Stimulated activated CD8-positive, alpha-beta memory T cell treated with anti-CD3 and anti-CD28 coated beads, Interleukin-7, amount 100 ng/mL, for 1 hour (primary cell): ENCODE results near the gene NEURL2.
A peak's percentile ranks its signal among the peaks of the same experiment; 100 is the strongest.

Experiments
- DNase-seq, 2 donors: peaks; one replicate each; pipeline ENCODE4 v3.0.0-alpha.2; 2020; ENCODE audit warnings: low read depth in 2 of 2

Gene NEURL2

GRCh38 chr20:45873409-45874103 is 17.5 kb downstream of the NEURL2 start:
- DNase-seq = no peak

DNA sequence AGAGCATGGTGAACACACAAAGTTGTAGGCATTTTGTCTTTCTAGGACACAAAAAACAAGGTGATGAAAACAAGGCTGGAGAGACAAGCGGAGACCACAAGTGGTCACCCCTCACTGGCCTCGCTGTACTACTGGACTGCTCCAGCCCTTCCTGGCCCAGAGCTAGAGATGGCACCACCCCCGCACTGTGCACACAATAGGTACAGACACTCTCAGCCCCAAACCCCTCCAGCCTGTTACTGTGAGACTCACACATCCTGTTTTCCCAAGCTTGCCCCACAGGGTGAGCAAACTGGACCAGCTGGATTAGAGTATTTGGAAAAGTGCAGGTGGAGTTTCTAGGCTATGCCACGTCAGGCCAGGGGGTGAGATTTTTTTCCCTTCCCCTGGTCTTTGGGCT is 18.4 kb downstream of the NEURL2 start:
- DNase-seq = no peak

DNA sequence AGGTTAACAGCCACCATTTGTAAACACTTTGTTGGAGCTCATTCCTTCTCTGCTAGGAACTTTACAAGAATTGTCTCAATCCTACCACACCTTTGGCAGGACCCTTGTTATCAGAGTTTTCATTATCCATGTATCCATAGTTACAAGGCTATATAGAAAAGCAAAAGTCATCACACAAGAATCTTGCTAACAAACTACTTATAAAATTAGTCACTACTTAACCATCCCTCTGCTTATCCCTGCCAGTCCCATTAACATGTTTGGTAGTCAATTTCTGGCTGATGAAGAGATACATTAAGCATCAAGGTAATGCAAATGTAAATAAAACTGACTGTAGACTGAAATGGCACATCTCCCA is 23.2 kb downstream of the NEURL2 start:
- no peak for DNase-seq

DNA sequence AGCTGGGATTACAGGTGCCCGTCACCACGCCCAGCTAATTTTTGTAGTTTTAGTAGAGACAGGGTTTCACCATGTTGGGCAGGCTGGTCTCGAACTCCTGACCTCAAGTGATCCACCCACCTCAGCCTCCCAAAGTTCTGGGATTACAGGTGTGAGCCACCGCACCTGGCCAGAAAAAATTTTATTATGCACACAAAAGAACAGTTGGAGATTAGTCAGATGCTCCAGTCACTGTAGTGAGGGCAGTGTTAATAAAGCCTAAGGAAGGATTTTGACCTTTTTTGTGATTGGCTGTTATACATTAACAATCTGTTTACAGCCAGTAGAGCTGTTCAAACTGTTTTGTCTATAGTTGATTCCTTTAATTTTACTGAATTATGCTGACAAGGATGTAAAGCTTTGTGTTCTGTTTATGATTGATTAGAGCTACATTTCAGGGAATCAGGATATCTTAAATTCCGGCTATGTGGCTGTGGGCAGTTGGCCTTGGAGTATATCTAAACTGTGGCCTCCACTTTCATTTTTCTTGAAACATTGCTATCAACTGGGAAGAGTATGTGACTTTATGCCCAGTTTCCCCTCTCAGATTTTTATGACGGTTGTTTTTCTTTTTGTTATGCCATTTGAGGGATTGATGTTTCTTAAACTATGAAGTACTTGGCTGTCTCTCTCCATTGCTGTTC is 23.7 kb downstream of the NEURL2 start:
- DNase-seq = no peak

DNA sequence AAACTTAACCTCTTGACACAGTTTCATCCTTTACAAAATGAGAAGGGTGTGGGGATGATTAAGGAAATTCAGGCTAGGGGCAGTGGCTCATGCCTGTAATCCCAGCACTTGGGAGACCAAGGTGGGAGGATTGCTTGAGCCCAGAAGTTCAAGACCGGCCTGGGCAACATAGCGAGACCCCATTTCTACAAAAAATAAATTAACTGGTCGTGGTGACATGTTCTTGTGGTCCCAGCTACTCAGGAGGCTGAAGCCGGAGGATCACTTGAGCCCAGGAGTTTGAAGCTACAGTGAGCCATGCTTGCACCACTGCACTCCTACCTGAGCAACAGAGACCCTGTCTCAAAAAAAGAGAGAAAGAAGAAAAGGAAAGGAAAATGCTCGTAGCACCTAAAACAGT is 24.6 kb downstream of the NEURL2 start:
- no peak for DNase-seq

DNA sequence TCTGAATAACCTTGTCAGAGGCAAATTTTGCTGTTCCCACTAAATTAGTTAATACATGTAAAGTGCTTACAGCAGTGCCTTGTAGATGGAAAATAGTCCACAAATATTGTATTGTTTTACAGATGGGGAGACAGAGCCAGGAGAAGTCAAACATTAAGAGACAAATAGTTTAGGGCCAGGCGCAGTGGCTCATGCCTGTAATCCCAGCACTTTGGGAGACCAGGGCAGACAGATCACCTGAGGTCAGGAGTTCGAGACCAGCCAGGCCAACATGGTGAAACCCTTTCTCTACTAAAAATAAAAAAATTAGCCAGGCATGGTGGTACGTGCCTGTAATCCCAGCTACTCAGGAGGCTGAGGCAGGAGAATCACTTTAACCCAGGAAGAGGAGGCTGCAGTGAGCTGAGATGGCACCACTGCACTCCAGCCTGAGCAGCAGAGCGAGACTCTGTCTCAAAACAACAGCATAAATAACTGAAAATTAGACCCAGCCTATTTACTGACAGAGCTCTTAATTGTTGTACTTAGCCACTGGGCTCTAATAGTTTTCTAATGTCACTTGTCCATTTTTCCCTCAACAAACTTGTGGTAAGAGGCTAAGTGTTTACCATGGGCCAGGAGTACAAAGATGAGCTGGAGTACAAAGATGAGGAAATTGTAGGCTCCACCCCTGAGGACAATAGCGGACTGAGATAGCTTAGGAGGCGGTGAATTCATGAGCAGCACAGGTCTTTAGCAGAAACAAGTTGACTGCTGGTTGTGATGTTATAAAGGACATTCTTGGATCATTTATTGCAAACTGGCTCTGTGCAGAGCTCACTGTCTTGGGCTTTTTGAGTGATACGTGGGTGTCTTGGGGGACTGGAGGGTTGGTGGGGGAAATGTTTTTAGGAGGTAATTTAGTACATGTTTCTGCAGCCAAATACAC is 27.2 kb downstream of the NEURL2 start:
- DNase-seq = no peak

DNA sequence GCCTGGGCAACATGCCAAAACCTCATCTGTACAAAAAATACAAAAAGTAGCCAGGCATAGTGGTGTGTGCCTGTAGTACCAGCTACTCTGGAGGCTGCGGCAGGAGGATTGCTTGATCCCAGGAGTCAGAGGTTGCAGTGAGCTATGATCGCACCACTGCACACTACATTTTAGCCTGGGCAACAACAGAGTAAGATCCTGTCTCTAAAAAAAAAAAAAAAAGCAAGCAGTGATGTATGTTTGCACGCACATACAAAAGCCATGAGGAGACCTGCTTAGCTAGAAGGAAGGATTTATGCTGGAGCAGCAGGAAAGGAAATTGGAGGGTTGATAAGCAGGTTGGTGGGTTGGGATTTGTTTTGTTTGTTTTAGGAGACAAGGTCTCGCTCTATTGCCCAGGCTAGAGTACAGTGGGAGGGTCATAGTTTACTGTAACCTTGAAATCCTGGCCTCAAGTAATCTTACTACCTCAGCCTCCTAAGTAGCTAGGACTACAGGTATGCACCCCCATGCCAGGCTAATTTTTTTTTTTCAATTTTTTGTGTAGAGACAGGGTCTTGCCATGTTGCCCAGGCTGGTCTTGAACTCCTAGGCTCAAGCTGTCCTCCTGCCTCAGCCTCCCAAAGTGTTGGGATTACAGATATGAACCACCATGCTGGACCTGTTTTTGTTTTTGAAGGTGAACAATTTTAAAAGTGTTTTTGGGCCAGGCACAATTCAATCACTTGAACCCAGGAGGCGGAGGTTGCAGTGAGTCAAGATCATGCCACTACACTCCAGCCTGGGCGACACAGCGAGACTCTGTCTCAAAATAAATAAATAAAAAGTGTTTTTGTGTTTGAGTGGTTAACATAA is 29.6 kb downstream of the NEURL2 start:
- DNase-seq = no peak

DNA sequence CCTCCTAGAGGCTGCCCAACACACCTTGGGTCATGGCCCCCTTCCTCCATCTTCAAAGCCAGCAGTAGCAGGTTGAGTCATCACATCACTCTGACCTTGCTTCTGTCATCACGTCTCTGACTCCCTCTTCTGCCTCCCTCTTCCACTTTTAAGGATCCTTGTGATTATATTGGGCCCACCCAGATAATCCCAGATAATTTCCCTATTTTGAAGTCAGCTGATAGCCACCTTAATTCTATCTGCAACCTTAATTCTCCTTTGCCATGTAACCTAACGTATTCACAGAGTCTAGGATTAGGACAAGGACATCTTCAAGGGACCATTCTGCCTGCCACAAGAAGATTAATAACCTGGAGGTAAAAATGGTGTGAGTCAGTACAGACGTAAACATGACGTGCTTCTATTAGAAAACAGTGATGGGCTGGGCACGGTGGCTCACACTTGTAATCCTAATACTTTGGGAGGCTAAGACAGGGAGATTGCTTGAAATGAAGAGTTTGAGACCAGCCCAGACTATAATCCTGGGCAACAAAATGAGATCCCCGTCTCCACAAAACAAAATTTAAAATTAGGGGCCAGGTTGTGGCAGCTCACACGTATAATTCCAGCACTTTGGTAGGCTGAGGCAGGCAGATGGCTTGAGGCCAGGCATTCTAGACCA is 30.3 kb downstream of the NEURL2 start:
- DNase-seq = no peak

DNA sequence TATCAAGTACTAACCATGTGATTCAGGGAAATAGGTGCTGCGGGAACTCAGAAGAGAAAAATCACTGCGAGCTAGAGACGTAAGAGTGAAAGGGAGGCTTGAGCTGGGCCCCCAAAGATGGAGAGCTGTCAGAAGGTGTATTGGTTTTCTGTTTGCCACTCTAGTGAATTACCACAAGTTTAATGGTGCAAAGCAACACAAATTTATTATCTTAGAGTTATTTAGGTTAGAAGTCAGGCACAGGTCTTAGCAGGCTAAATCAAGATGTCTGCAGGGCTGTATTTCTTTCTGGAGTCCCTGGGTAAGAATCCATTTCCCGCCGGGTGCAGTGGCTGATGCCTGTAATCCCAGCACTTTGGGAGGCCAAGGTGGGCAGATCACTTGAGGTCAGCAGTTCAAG is 31.1 kb downstream of the NEURL2 start:
- DNase-seq = no peak

DNA sequence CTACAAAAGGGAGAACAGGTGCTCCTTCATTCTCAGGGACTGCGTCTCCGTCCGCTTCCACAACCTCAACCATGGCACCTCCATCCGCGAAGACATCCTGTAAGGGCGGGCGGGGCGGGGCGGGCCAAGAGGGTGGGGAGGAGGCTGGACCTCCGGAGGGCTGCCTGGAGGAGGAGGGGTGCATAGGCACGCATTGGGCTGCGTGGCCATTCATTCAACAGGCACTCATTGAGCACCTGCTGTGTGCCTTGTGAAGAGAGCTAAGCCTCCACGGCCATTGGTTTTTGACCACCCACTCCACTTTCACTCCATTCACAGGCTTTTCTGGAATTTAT is 33.2 kb downstream of the NEURL2 start:
- no peak for DNase-seq

DNA sequence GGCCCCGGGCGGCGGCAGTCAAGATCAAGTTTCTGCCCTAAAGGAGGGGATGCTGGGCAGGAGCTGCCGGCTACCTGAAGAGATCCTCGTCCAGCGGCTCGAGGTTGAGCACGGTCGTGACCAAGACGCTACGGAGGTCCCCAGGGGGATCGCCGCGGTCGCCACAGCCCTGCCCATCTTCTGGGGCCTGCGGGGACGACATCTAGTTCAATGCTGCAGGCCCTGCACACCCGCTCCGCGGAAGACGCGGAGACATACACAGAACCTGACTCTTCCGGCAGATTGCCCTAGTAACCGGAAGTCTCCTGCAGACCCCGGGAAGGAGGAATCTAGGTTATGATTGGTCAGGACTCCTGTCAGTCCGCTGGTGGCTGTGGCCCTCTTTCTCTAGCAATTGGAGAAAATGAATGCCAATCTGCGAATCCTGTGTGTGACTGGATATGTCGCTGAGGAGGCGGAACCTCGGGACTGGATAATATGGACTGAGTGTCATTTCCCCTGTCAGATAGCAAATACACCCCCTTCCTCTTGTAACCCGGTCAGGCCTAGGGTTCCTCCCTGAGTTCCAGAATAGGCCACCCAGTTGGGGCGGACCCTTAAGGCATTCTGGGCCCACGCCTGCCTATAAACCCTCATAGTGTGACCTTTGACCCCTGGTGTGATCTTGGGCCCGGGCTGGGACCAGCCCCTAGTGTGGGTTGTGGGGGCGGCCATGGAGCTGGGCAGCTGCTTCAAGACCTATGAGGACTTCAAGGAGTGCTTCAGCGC is 33.7 kb downstream of the NEURL2 start, which contains the start of the genes ACOT8 and ZSWIM3:
TSS of gene ACOT8 (minus strand) at position 279 of the 768 bp plus-strand sequence. CDS start at position 202, 77 bp downstream.
TSS of gene ZSWIM3 (plus strand) at position 501 of the 768 bp plus-strand sequence. CDS start at position 713, 212 bp downstream.
- DNase-seq = peak; percentile 74 to 79

- DNase-seq = no peak
These were observed 37.5 kb downstream of the NEURL2 start for GRCh38 chr20:45853484-45853883.

GRCh38 chr20:45852326-45852725 is 38.7 kb downstream of the NEURL2 start:
- no peak for DNase-seq

DNA sequence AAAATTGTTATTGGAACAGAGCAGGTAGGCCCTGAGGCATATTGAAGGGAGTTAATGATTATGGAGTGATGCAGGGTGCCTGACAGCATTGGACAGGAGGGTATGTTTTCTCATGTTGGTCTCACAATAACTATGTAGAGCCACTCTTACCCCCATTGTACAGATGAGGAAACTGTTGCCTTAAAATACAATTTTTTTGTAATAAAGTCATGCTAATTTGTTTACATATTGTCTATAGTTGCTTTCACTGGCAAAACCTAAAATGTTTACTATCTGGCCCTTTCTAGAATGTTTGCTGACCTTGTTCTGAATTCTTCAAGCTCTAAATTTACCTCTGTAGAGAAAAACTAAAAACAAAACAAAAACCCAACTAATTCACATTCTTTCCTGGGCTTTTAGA is 39.5 kb downstream of the NEURL2 start:
- no peak for DNase-seq

DNA sequence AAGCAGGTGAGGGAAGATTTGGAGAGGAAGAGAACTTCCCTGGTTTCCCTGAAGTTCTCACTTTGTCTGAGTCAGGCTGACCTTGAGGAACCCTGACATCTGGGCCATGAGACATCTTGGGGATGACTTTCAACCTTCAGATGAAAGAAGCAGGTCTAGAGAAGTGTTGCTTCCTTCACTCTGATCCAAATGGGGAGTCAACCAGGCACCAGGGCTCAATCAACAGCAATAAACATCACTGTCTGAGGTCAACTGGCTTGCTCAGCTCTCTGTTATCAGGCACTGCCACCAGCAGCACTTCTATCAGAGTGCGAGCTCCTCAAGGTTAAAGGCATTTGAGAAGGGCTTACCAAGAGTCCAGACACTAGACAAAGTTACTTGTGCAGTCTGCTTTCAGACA is 40.1 kb downstream of the NEURL2 start:
- no peak for DNase-seq

DNA sequence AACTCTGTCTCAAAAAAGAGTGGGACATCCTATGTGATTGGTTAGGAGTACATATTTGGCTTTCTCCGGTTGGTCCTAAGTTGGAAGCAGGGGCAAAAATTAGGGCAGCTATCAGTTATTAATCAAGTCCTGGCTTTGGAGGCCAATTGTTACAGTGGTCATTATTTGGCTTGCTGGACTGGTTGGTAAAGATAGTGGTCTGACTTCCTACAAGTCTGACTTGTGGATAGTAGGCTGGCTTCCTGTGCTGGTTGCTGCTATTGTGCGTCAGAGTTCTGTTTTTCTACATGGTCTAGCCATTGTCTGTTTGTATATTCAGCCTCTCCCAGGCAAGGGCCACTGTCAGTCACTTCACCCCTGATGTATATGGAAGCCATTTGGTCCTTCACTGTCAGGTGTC is 40.8 kb downstream of the NEURL2 start:
- no peak for DNase-seq

- no peak for DNase-seq
These were observed 41.9 kb downstream of the NEURL2 start for GRCh38 chr20:45848969-45849582.

GRCh38 chr20:45848421-45848820 is 42.6 kb downstream of the NEURL2 start:
- no peak for DNase-seq

GRCh38 chr20:45845452-45845851 is 45.6 kb downstream of the NEURL2 start:
- DNase-seq = no peak

DNA sequence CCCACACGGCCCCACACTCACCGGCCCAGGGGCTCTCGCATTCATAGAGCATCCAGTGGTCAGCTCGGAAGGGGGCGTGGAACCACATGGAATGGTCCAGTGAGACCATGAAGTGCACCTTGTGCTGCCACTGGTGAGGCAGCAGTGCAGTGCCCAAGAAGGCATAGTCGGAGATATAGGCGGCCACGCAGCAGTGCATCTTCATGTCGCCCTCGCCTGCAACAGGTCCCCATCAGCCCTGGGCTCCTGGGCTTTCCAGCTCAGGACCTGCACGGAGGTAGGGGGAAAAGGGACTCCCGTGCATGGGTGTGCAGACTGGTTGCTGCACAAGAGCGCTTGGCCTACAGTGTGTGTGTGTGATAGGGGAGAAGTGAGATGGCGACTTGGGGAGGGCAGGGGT is 47.5 kb downstream of the NEURL2 start:
- DNase-seq = no peak
